ENCODE measurements around the gene HNF4A.

Gene HNF4A

GRCh38 chr20:44439318-44439717 lies 83.8 kb downstream of the HNF4A start:
- H3K4me3 ChIP-seq (ENCODE audit: control insufficient read depth, low read depth, low read length) = no peak overlapping the region
- DNase-seq (ENCODE audit: low read depth) = no peak
- TF ChIP-seq CTCF (conservative IDR thresholded peaks at IDR 0.05; ENCODE audit: control insufficient read depth, insufficient read depth, low read depth, low read length) = no peak

- H3K4me3 ChIP-seq (ENCODE audit: control insufficient read depth, low read depth, low read length) = no peak overlapping the region
- peak; percentile 20 for DNase-seq (ENCODE audit: low read depth)
- no peak for TF ChIP-seq CTCF (conservative IDR thresholded peaks at IDR 0.05; ENCODE audit: control insufficient read depth, insufficient read depth, low read depth, low read length)
Observed at GRCh38 chr20:44442298-44443070, 87.0 kb downstream of the HNF4A start.

GRCh38 chr20:44445742-44446710 lies 90.5 kb downstream of the HNF4A start:
- TF ChIP-seq CTCF (conservative IDR thresholded peaks at IDR 0.05; ENCODE audit: control insufficient read depth, insufficient read depth, low read depth, low read length) = no peak

GRCh38 chr20:44447827-44448419 lies 92.4 kb downstream of the HNF4A start:
- DNase-seq (ENCODE audit: low read depth) = no peak
- no peak for TF ChIP-seq CTCF (conservative IDR thresholded peaks at IDR 0.05; ENCODE audit: control insufficient read depth, insufficient read depth, low read depth, low read length)
- H3K4me3 ChIP-seq (ENCODE audit: control insufficient read depth, low read depth, low read length) = no peak overlapping the region

More at GRCh38 chr20:44445742-44446710, 90.5 kb downstream of the HNF4A start:
- DNase-seq (ENCODE audit: low read depth) = no peak
- H3K4me3 ChIP-seq (ENCODE audit: control insufficient read depth, low read depth, low read length) = no peak overlapping the region

GRCh38 chr20:44448753-44449546 lies 93.5 kb downstream of the HNF4A start:
- peak; percentile 46 for TF ChIP-seq CTCF (conservative IDR thresholded peaks at IDR 0.05; ENCODE audit: control insufficient read depth, insufficient read depth, low read depth, low read length)
- no peak overlapping the region for H3K4me3 ChIP-seq (ENCODE audit: control insufficient read depth, low read depth, low read length)
- peak; percentile 34 for DNase-seq (ENCODE audit: low read depth)

- no peak overlapping the region for H3K4me3 ChIP-seq (ENCODE audit: control insufficient read depth, low read depth, low read length)
- DNase-seq (ENCODE audit: low read depth) = no peak
- TF ChIP-seq CTCF (conservative IDR thresholded peaks at IDR 0.05; ENCODE audit: control insufficient read depth, insufficient read depth, low read depth, low read length) = no peak
Observed at GRCh38 chr20:44449864-44450263, 94.4 kb downstream of the HNF4A start.

Measured in fibroblast of mammary gland (primary cell).